ENCODE results near the gene FICD. TPM values are rescaled to one million over a fixed set of nuclear protein-coding genes. Genes with fewer than 3 reads are reported as not detected.

The FICD gene
- total RNA-seq, 1 donor from 2014 or later: 7.1 TPM

DNA sequence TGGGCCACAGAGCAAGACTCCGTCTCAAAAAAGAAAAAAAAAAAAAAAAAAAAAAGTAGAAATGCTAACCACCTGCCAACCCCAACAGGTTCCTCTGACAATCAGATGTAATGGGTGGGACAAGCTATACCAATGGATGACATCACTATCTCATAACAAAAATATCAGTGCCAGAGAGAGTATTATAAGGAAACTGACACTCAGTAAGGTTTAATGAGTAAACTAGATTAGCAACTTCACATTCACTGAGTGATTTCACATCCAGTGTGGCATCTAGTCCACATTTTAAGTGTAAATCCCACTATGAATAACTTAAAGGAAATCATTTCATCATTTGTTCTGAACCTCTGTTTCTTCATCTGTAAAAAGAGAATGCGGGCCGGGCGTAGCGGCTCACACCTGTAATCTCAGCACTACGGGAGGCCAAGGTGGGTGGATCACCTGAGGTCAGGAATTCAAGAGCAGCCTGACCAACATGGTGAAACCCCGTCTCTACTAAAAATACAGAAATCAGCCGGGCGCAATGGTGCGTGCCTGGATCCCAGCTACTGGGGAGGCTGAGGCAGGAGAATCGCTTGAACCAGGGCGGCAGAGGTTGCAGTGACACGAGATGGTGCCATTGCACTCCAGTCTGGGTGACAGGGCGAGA, 44.1 kb downstream of the FICD start:
- TF ChIP-seq EZH2phosphoT487 (IDR thresholded peaks at IDR 0.05): no peak
- no peak for TF ChIP-seq EZH2 (IDR thresholded peaks at IDR 0.05)
- TF ChIP-seq, protein P1, sequence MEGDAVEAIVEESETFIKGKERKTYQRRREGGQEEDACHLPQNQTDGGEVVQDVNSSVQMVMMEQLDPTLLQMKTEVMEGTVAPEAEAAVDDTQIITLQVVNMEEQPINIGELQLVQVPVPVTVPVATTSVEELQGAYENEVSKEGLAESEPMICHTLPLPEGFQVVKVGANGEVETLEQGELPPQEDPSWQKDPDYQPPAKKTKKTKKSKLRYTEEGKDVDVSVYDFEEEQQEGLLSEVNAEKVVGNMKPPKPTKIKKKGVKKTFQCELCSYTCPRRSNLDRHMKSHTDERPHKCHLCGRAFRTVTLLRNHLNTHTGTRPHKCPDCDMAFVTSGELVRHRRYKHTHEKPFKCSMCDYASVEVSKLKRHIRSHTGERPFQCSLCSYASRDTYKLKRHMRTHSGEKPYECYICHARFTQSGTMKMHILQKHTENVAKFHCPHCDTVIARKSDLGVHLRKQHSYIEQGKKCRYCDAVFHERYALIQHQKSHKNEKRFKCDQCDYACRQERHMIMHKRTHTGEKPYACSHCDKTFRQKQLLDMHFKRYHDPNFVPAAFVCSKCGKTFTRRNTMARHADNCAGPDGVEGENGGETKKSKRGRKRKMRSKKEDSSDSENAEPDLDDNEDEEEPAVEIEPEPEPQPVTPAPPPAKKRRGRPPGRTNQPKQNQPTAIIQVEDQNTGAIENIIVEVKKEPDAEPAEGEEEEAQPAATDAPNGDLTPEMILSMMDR (IDR thresholded peaks at IDR 0.05): no peak
- Histone ChIP-seq H3K27ac (no peak overlapping the region), H3K79me2 (ENCODE audit: low read depth) (peaks cover 86% of the 10 kb centered on the region), H3K4me1 (peaks cover 7% of the 10 kb centered on the region), H3K4me3 (no peak overlapping the region), H3F3A (ENCODE audit: low read depth) (peaks cover 18% of the 10 kb centered on the region), H3K4me2 (peak overlapping the region; percentile 29), H3K36me3 (peaks cover 1% of the 10 kb centered on the region), H3K9ac (no peak overlapping the region), H2AFZ (replicated peaks) (no peak overlapping the region), H3K9me3 (ENCODE audit: low read depth) (no peaks in the 10 kb centered on the region), H4K20me1 (ENCODE audit: low read depth) (peaks cover 59% of the 10 kb centered on the region), H3K27me3 (no peaks in the 10 kb centered on the region)
- H3K27me3 Mint-ChIP-seq (ENCODE audit: insufficient read depth, low read depth): peaks cover 7% of the 10 kb centered on the region
- no peak overlapping the region for H3K27ac Mint-ChIP-seq
- H3K4me1 Mint-ChIP-seq: peaks cover 43% of the 10 kb centered on the region
- no peak for DNase-seq (ENCODE audit: low spot score)
- H3K4me3 Mint-ChIP-seq: peak overlapping the region; percentile 79
- no peaks in the 10 kb centered on the region for H3K9me3 Mint-ChIP-seq
- peaks cover 4% of the 10 kb centered on the region for H3K36me3 Mint-ChIP-seq

DNA sequence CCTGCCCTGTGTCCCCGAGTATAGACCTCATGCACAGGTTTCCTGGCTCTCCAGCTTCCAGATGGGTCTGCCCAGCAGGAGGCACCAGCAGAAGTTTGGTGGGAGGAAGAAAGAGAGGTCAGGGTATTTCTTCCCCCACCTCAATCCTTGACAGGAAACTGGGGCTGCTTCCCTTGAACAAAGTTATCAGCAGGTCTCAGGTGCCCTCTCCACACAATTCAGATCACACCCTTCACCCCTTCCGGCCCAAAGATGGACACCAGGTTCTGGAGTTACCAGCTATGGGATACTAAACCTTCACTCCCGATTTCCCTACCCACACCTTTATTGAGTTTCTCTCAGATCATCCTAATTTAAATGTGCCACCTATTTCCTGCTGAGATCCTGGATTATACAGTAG, 44.7 kb downstream of the FICD start:
- H3K4me1 Mint-ChIP-seq: peaks cover 43% of the 10 kb centered on the region
- H3K27ac Mint-ChIP-seq: no peak overlapping the region
- peaks cover 53% of the 10 kb centered on the region for H4K20me1 ChIP-seq (ENCODE audit: low read depth)
- no peaks in the 10 kb centered on the region for H3K27me3 ChIP-seq
- H3K36me3 ChIP-seq: peaks cover 6% of the 10 kb centered on the region
- peak overlapping the region; percentile 100 for H3K4me3 Mint-ChIP-seq
- H3F3A ChIP-seq (ENCODE audit: low read depth): peaks cover 15% of the 10 kb centered on the region
- H3K9me3 ChIP-seq (ENCODE audit: low read depth): no peaks in the 10 kb centered on the region
- peak overlapping the region; percentile 84 for H3K4me2 ChIP-seq
- no peaks in the 10 kb centered on the region for H3K9me3 Mint-ChIP-seq
- no peak overlapping the region for H3K27ac ChIP-seq
- H3K27me3 Mint-ChIP-seq (ENCODE audit: insufficient read depth, low read depth): peaks cover 7% of the 10 kb centered on the region
- H3K9ac ChIP-seq: peak overlapping the region; percentile 91
- peaks cover 4% of the 10 kb centered on the region for H3K36me3 Mint-ChIP-seq
- H3K4me3 ChIP-seq: peak overlapping the region; percentile 67
- H2AFZ ChIP-seq (replicated peaks): no peak overlapping the region
- H3K79me2 ChIP-seq (ENCODE audit: low read depth): peaks cover 84% of the 10 kb centered on the region
- TF ChIP-seq, protein P1 (IDR thresholded peaks at IDR 0.05): no peak
- TF ChIP-seq EZH2phosphoT487 (IDR thresholded peaks at IDR 0.05) (no peak), EZH2 (IDR thresholded peaks at IDR 0.05) (no peak)
- peaks cover 6% of the 10 kb centered on the region for H3K4me1 ChIP-seq
- no peak for DNase-seq (ENCODE audit: low spot score)

DNA sequence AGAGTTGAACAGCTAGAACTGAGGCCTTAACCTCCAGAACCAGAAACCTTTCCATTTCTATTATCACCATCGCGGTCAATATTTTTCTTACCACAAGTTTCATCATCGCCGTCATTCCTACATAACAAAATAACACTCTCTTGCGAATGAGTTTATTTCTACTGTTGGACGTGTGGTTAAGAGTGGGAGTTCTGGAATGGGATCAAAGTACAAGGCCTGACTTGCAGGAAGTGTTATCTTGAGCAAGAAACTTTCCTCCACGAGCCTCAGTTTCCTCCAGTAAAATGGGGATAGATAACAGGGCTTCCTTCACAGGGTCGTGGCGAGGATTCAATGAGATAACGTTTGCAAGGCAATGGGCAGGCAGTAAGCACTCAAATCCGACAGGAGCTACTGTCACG, 45.2 kb downstream of the FICD start:
- H3K27ac ChIP-seq: no peak overlapping the region
- H3K36me3 ChIP-seq: peaks cover 6% of the 10 kb centered on the region
- Mint-ChIP-seq H3K4me1 (peaks cover 43% of the 10 kb centered on the region), H3K9me3 (no peaks in the 10 kb centered on the region), H3K36me3 (peaks cover 4% of the 10 kb centered on the region), H3K27me3 (ENCODE audit: insufficient read depth, low read depth) (peaks cover 7% of the 10 kb centered on the region), H3K4me3 (peak overlapping the region; percentile 100), H3K27ac (peak overlapping the region; percentile 72)
- peaks cover 79% of the 10 kb centered on the region for H3K79me2 ChIP-seq (ENCODE audit: low read depth)
- peak overlapping the region; percentile 91 for H3K9ac ChIP-seq
- TF ChIP-seq EZH2 (IDR thresholded peaks at IDR 0.05) (no peak), EZH2phosphoT487 (IDR thresholded peaks at IDR 0.05) (no peak)
- TF ChIP-seq, protein P1 (IDR thresholded peaks at IDR 0.05): no peak
- H3K4me3 ChIP-seq: peak overlapping the region; percentile 67
- H3K4me2 ChIP-seq: peak overlapping the region; percentile 84
- DNase-seq (ENCODE audit: low spot score): no peak
- no peaks in the 10 kb centered on the region for H3K27me3 ChIP-seq
- no peak overlapping the region for H2AFZ ChIP-seq (replicated peaks)
- peaks cover 6% of the 10 kb centered on the region for H3K4me1 ChIP-seq
- peaks cover 15% of the 10 kb centered on the region for H3F3A ChIP-seq (ENCODE audit: low read depth)
- no peaks in the 10 kb centered on the region for H3K9me3 ChIP-seq (ENCODE audit: low read depth)
- peaks cover 47% of the 10 kb centered on the region for H4K20me1 ChIP-seq (ENCODE audit: low read depth)
